ENCODE results near the gene KRT82. TPM values are rescaled to one million over a fixed set of nuclear protein-coding genes. Genes with fewer than 3 reads are reported as not detected.
"Not testable (repeated sequence)": the region's sequence is repeated elsewhere in the genome, so short reads cannot be mapped to it uniquely, and the experiment has no call there.

KRT82 gene
- total RNA-seq, 5 donors from 2014 or later (not counting 1 experiment from before 2014, with no cell fraction given): not detected

DNA sequence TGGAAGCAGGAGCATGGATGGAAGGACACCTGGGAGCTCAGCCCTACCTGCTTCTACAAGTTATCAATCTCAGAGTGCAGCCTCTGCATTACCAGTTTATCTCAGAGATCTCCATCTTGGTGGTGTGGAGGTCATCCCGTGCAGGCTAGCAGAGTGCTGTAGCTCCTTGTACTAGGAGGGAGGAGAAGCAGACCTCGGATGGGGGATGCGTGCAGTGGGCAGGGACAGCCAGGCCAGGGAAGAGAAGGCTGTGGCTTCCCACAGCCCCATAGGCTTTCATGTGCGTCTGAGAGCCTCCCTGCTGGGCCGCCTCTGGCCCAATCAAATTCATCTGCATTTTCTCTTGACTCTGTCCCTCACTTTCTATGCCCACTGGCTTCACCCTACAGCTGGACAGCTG is 8.8 kb upstream of the KRT82 start:
- WGBS (ENCODE audit: insufficient coverage): 73% methylated on average over 4 of the region's 5 CpGs
- Mint-ChIP-seq H3K27me3 (peaks cover 3 to 12% of the 10 kb centered on the region in 2 donors), H3K9me3 (no peaks in the 10 kb centered on the region), H3K36me3 (no peaks in the 10 kb centered on the region), H3K4me1 (no peaks in the 10 kb centered on the region), H3K4me3 (no peak overlapping the region), H3K27ac (no peak overlapping the region)
- ChIA-PET CTCF (no interaction called here), POLR2A (no interaction called here)
- Histone ChIP-seq H3K4me1 (ENCODE audit: control insufficient read depth in 1 of 2, extremely low read depth in 1 of 2, insufficient read depth in 2 of 2, low read length in 2 of 2) (no peaks in the 10 kb centered on the region), H3K4me3 (ENCODE audit: control insufficient read depth in 1 of 2, extremely low read depth in 1 of 2, low read length in 1 of 2) (no peak overlapping the region), H3K27ac (ENCODE audit: low read length) (no peak overlapping the region), H3K36me3 (ENCODE audit: control insufficient read depth in 2 of 2, extremely low read depth in 1 of 2, insufficient read depth in 1 of 2, low read length in 1 of 2) (no peaks in the 10 kb centered on the region), H3K27me3 (replicated peaks in 1 of 2; ENCODE audit: control insufficient read depth in 2 of 2, extremely low read depth in 1 of 2, insufficient read depth in 2 of 2, low read length in 1 of 2) (peaks cover 0 to 26% of the 10 kb centered on the region in 2 experiments), H3K9me3 (no peaks in the 10 kb centered on the region)
- DNase-seq (no peak), ATAC-seq (replicated peaks in 1 of 4) (no peak)

DNA sequence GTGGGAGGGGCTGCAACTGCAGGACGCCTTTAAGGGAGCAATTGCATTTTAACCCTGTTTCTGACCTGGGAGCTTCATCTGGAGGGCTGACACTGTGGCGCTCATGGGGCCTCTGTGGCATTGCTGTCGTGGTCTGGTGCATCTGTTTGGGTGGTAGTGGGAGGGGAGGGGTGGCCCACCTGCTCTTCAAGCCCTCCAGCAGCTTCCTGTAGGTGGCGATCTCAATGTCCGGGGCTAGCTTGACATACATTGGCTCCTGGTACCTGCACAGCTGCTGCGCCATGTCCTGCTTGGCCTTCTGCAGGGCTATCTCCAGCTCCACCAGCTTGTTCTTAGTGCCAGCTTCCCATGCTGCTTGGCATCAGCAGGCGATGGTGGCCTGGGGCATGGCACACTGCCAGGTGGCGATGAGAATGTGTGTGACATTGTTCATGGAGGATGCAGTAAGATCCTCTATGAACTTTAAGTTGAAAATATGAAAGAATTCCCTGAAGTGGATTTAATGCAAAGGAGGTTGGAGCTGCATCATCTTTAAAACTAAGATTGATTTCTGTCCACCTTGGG is 7.7 kb upstream of the KRT82 start:
- H3K4me3 Mint-ChIP-seq: no peak overlapping the region
- WGBS (ENCODE audit: insufficient coverage): 68% methylated on average over 8 of the region's 8 CpGs
- H3K36me3 Mint-ChIP-seq: no peaks in the 10 kb centered on the region
- no peak for DNase-seq
- no peak for ATAC-seq (replicated peaks in 1 of 4)
- H3K9me3 Mint-ChIP-seq: no peaks in the 10 kb centered on the region
- ChIA-PET CTCF (interaction anchor here in 1 of 2 donors (0.7 kb wide), 2 partner anchors 100 to 623 kb away, joined by 4 read pairs; no protein-coding TSS in a partner anchor), POLR2A (no interaction called here)
- Histone ChIP-seq H3K36me3 (ENCODE audit: control insufficient read depth in 2 of 2, extremely low read depth in 1 of 2, insufficient read depth in 1 of 2, low read length in 1 of 2) (no peaks in the 10 kb centered on the region), H3K9me3 (no peaks in the 10 kb centered on the region), H3K4me3 (ENCODE audit: control insufficient read depth in 1 of 2, extremely low read depth in 1 of 2, low read length in 1 of 2) (no peak overlapping the region), H3K27me3 (replicated peaks in 1 of 2; ENCODE audit: control insufficient read depth in 2 of 2, extremely low read depth in 1 of 2, insufficient read depth in 2 of 2, low read length in 1 of 2) (peaks cover 0 to 26% of the 10 kb centered on the region in 2 experiments), H3K4me1 (ENCODE audit: control insufficient read depth in 1 of 2, extremely low read depth in 1 of 2, insufficient read depth in 2 of 2, low read length in 2 of 2) (no peaks in the 10 kb centered on the region), H3K27ac (ENCODE audit: low read length) (no peak overlapping the region)
- no peaks in the 10 kb centered on the region for H3K4me1 Mint-ChIP-seq
- peaks cover 3 to 12% of the 10 kb centered on the region in 2 donors for H3K27me3 Mint-ChIP-seq
- no peak overlapping the region for H3K27ac Mint-ChIP-seq

- H3K4me3 Mint-ChIP-seq: no peak overlapping the region
- H3K9me3 Mint-ChIP-seq: no peaks in the 10 kb centered on the region
- no peak overlapping the region for H3K27ac ChIP-seq (ENCODE audit: low read length)
- no peaks in the 10 kb centered on the region for H3K4me1 ChIP-seq (ENCODE audit: control insufficient read depth in 1 of 2, extremely low read depth in 1 of 2, insufficient read depth in 2 of 2, low read length in 2 of 2)
- ATAC-seq (replicated peaks in 1 of 4) (no peak), DNase-seq (no peak)
- no peaks in the 10 kb centered on the region for H3K36me3 Mint-ChIP-seq
- ChIA-PET POLR2A (no interaction called here), CTCF (no interaction called here)
- no peak overlapping the region for H3K27ac Mint-ChIP-seq
- no peaks in the 10 kb centered on the region for H3K9me3 ChIP-seq
- no peak overlapping the region for H3K4me3 ChIP-seq (ENCODE audit: control insufficient read depth in 1 of 2, extremely low read depth in 1 of 2, low read length in 1 of 2)
- 54% methylated on average over 3 of the region's 4 CpGs for WGBS (ENCODE audit: insufficient coverage)
- H3K4me1 Mint-ChIP-seq: no peaks in the 10 kb centered on the region
- H3K27me3 ChIP-seq (replicated peaks in 1 of 2; ENCODE audit: control insufficient read depth in 2 of 2, extremely low read depth in 1 of 2, insufficient read depth in 2 of 2, low read length in 1 of 2): peaks cover 0 to 21% of the 10 kb centered on the region in 2 experiments
- H3K27me3 Mint-ChIP-seq: peaks cover 6 to 16% of the 10 kb centered on the region in 2 donors
- H3K36me3 ChIP-seq (ENCODE audit: control insufficient read depth in 2 of 2, extremely low read depth in 1 of 2, insufficient read depth in 1 of 2, low read length in 1 of 2): no peaks in the 10 kb centered on the region
Measured at GRCh38 chr12:52413202-52413601, 7.1 kb upstream of the KRT82 start.

GRCh38 chr12:52411815-52412214 is 5.7 kb upstream of the KRT82 start:
- ChIA-PET CTCF (no interaction called here), POLR2A (no interaction called here)
- H3K27me3 ChIP-seq (replicated peaks in 1 of 2; ENCODE audit: control insufficient read depth in 2 of 2, extremely low read depth in 1 of 2, insufficient read depth in 2 of 2, low read length in 1 of 2): peaks cover 0 to 28% of the 10 kb centered on the region in 2 experiments
- H3K9me3 ChIP-seq: no peaks in the 10 kb centered on the region
- Mint-ChIP-seq H3K4me1 (no peaks in the 10 kb centered on the region), H3K9me3 (no peaks in the 10 kb centered on the region), H3K27ac (no peak overlapping the region), H3K27me3 (peaks cover 10 to 20% of the 10 kb centered on the region in 2 donors), H3K4me3 (no peak overlapping the region), H3K36me3 (no peaks in the 10 kb centered on the region)
- no peak overlapping the region for H3K4me3 ChIP-seq (ENCODE audit: control insufficient read depth in 1 of 2, extremely low read depth in 1 of 2, low read length in 1 of 2)
- no peak overlapping the region for H3K27ac ChIP-seq (ENCODE audit: low read length)
- H3K4me1 ChIP-seq (ENCODE audit: control insufficient read depth in 1 of 2, extremely low read depth in 1 of 2, insufficient read depth in 2 of 2, low read length in 2 of 2): no peaks in the 10 kb centered on the region
- no peak for ATAC-seq (replicated peaks in 1 of 4)
- no peaks in the 10 kb centered on the region for H3K36me3 ChIP-seq (ENCODE audit: control insufficient read depth in 2 of 2, extremely low read depth in 1 of 2, insufficient read depth in 1 of 2, low read length in 1 of 2)
- WGBS (ENCODE audit: insufficient coverage): 81% methylated on average over 5 of the region's 10 CpGs
- DNase-seq: no peak

- no CpG with 5 or more reads among the region's 1 CpG for WGBS (ENCODE audit: insufficient coverage)
- POLR2A ChIA-PET: not testable (repeated sequence)
Measured at GRCh38 chr12:52410589-52411248, 4.6 kb upstream of the KRT82 start.

GRCh38 chr12:52407918-52408317 is 1.8 kb upstream of the KRT82 start:
- no peaks in the 10 kb centered on the region for H3K36me3 Mint-ChIP-seq
- Histone ChIP-seq H3K36me3 (ENCODE audit: control insufficient read depth in 2 of 2, extremely low read depth in 1 of 2, insufficient read depth in 1 of 2, low read length in 1 of 2) (no peaks in the 10 kb centered on the region), H3K27me3 (replicated peaks in 1 of 2; ENCODE audit: control insufficient read depth in 2 of 2, extremely low read depth in 1 of 2, insufficient read depth in 2 of 2, low read length in 1 of 2) (peaks cover 0 to 29% of the 10 kb centered on the region in 2 experiments), H3K4me3 (ENCODE audit: control insufficient read depth in 1 of 2, extremely low read depth in 1 of 2, low read length in 1 of 2) (no peak overlapping the region), H3K9me3 (no peaks in the 10 kb centered on the region), H3K4me1 (ENCODE audit: control insufficient read depth in 1 of 2, extremely low read depth in 1 of 2, insufficient read depth in 2 of 2, low read length in 2 of 2) (no peaks in the 10 kb centered on the region), H3K27ac (ENCODE audit: low read length) (no peak overlapping the region)
- H3K27me3 Mint-ChIP-seq: peaks cover 9 to 11% of the 10 kb centered on the region in 2 donors
- no peaks in the 10 kb centered on the region for H3K9me3 Mint-ChIP-seq
- ATAC-seq (replicated peaks in 1 of 4) (no peak), DNase-seq (no peak)
- ChIA-PET CTCF (no interaction called here), POLR2A (no interaction called here)
- WGBS (ENCODE audit: insufficient coverage): 68% methylated on average over 4 of the region's 5 CpGs
- no peaks in the 10 kb centered on the region for H3K4me1 Mint-ChIP-seq
- no peak overlapping the region for H3K4me3 Mint-ChIP-seq
- H3K27ac Mint-ChIP-seq: no peak overlapping the region

More at GRCh38 chr12:52410589-52411248, 4.6 kb upstream of the KRT82 start:
- H3K9me3 Mint-ChIP-seq; H3K27ac ChIP-seq (ENCODE audit: low read length); H3K27ac Mint-ChIP-seq; CTCF ChIA-PET; H3K4me3 ChIP-seq (ENCODE audit: control insufficient read depth in 1 of 2, extremely low read depth in 1 of 2, low read length in 1 of 2); DNase-seq; H3K4me3 Mint-ChIP-seq; H3K36me3 Mint-ChIP-seq; H3K4me1 Mint-ChIP-seq; H3K36me3 ChIP-seq (ENCODE audit: control insufficient read depth in 2 of 2, extremely low read depth in 1 of 2, insufficient read depth in 1 of 2, low read length in 1 of 2); H3K9me3 ChIP-seq; ATAC-seq (replicated peaks in 1 of 4); H3K4me1 ChIP-seq (ENCODE audit: control insufficient read depth in 1 of 2, extremely low read depth in 1 of 2, insufficient read depth in 2 of 2, low read length in 2 of 2): not testable (repeated sequence)
- peaks cover 0 to 28% of the 10 kb centered on the region in 2 experiments for H3K27me3 ChIP-seq (replicated peaks in 1 of 2; ENCODE audit: control insufficient read depth in 2 of 2, extremely low read depth in 1 of 2, insufficient read depth in 2 of 2, low read length in 1 of 2)
- peaks cover 10 to 17% of the 10 kb centered on the region in 2 donors for H3K27me3 Mint-ChIP-seq

All from T-cell (primary cell).